Prostate gland (tissue), 2 donors: ENCODE measurements around the gene TOP3B.

Experiments
- CTCF ChIP-seq, 4 experiments: fragments of 200-600 bp in 2 of 4; fragments of 450-650 bp in 2 of 4; sonication (generic) in 2 of 4; IDR thresholded peaks; 1 replicate in 3 of 4; 2 replicates in 1 of 4; pipeline ENCODE4 v1.5.1; 2016 to 2019; ENCODE audit warnings: antibody characterized with exemption in 4 of 4, mild to moderate bottlenecking in 2 of 4, moderate library complexity in 2 of 4
- POLR2A ChIP-seq: fragments of 450-650 bp; IDR thresholded peaks from one replicate; pipeline ENCODE4 v1.6.1; 2016; ENCODE audit warnings: antibody characterized with exemption, mild to moderate bottlenecking
- POLR2AphosphoS5 ChIP-seq: sonication (generic); formaldehyde crosslinking; IDR thresholded peaks from one replicate; pipeline ENCODE4 v1.6.1; 2017; ENCODE audit warnings: antibody characterized with exemption

GRCh38 chr22:21971858-21972275 lies 10.7 kb downstream of the TOP3B start:
- TF ChIP-seq CTCF (IDR thresholded peaks at IDR 0.05) (no peak), POLR2A (no peak), POLR2AphosphoS5 (no peak)
